Measurements from ENCODE around the gene LRRC74A. TPM values are rescaled to one million over a fixed set of nuclear protein-coding genes. Genes with fewer than 3 reads are reported as not detected.
A peak's percentile ranks its signal among the peaks of the same experiment; 100 is the strongest.
"Not testable (repeated sequence)": the region's sequence is repeated elsewhere in the genome, so short reads cannot be mapped to it uniquely, and the experiment has no call there.

The LRRC74A gene
- total RNA-seq, 2 experiments from 2014 or later, result not detected

- Mint-ChIP-seq H3K36me3 (ENCODE audit: low read depth) (no peaks in the 10 kb centered on the region), H3K4me1 (ENCODE audit: low read depth) (peaks cover 20% of the 10 kb centered on the region), H3K27ac (no peak overlapping the region), H3K4me3 (no peak overlapping the region), H3K27me3 (ENCODE audit: low read depth) (no peaks in the 10 kb centered on the region), H3K9me3 (no peaks in the 10 kb centered on the region)
- intact Hi-C loops (cut with micrococcal nuclease), result no loop called here
- DNase-seq, result no peak
- CTCF ChIA-PET, result interaction anchor here (1.1 to 5.7 kb wide), 4 partner anchors 28 to 167 kb away, joined by 3 to 47 read pairs (median 6); no protein-coding TSS in a partner anchor
Observed at GRCh38 chr14:76902591-76902990, 76.4 kb downstream of the LRRC74A start.

GRCh38 chr14:76904100-76904739, 78.0 kb downstream of the LRRC74A start:
- no peaks in the 10 kb centered on the region for H3K9me3 Mint-ChIP-seq
- no peak for DNase-seq
- H3K4me1 Mint-ChIP-seq (ENCODE audit: low read depth), result peaks cover 28% of the 10 kb centered on the region
- intact Hi-C loops (cut with micrococcal nuclease), result loop anchor here (2.0 kb wide), 1 partner anchor 27 kb away; no protein-coding TSS in a partner anchor
- H3K27me3 Mint-ChIP-seq (ENCODE audit: low read depth), result no peaks in the 10 kb centered on the region
- H3K36me3 Mint-ChIP-seq (ENCODE audit: low read depth), result no peaks in the 10 kb centered on the region
- H3K27ac Mint-ChIP-seq, result no peak overlapping the region
- CTCF ChIA-PET, result interaction anchor here (0.7 to 5.7 kb wide), 7 partner anchors 9 to 167 kb away, joined by 3 to 47 read pairs (median 13); no protein-coding TSS in a partner anchor
- no peak overlapping the region for H3K4me3 Mint-ChIP-seq

GRCh38 chr14:76904740-76905569, 78.7 kb downstream of the LRRC74A start:
- Mint-ChIP-seq H3K27me3 (ENCODE audit: low read depth) (no peaks in the 10 kb centered on the region), H3K36me3 (ENCODE audit: low read depth) (no peaks in the 10 kb centered on the region), H3K4me3 (no peak overlapping the region), H3K27ac (no peak overlapping the region), H3K9me3 (no peaks in the 10 kb centered on the region), H3K4me1 (ENCODE audit: low read depth) (peaks cover 30% of the 10 kb centered on the region)
- CTCF ChIA-PET, result interaction anchor here (0.7 to 5.7 kb wide), 8 partner anchors 9 to 181 kb away, joined by 3 to 47 read pairs (median 12); no protein-coding TSS in a partner anchor
- intact Hi-C loops (cut with micrococcal nuclease), result loop anchor here (1.0 to 2.0 kb wide), 3 partner anchors 25 to 416 kb away; partner anchors contain the start of gene GSTZ1
- DNase-seq, result peak; percentile 95

- Mint-ChIP-seq H3K27me3 (ENCODE audit: low read depth) (no peaks in the 10 kb centered on the region), H3K36me3 (ENCODE audit: low read depth) (no peaks in the 10 kb centered on the region), H3K4me3 (no peak overlapping the region), H3K27ac (peak overlapping the region; percentile 70), H3K4me1 (ENCODE audit: low read depth) (peaks cover 32% of the 10 kb centered on the region), H3K9me3 (no peaks in the 10 kb centered on the region)
- CTCF ChIA-PET, result interaction anchor here (0.9 to 15.2 kb wide), 4 partner anchors 33 to 225 kb away, joined by 3 to 299 read pairs (median 114); no protein-coding TSS in a partner anchor
- intact Hi-C loops (cut with micrococcal nuclease), result loop anchor here (1.0 kb wide), 1 partner anchor 144 kb away; no protein-coding TSS in a partner anchor
- peak; percentile 64 for DNase-seq
Observed at GRCh38 chr14:76908834-76909233, 82.6 kb downstream of the LRRC74A start.

GRCh38 chr14:76909266-76909665, 83.1 kb downstream of the LRRC74A start:
- intact Hi-C loops (cut with micrococcal nuclease), result loop anchor here (1.0 kb wide), 1 partner anchor 144 kb away; no protein-coding TSS in a partner anchor
- no peak overlapping the region for H3K4me3 Mint-ChIP-seq

GRCh38 chr14:76910371-76910890, 84.2 kb downstream of the LRRC74A start:
- Mint-ChIP-seq H3K4me1 (ENCODE audit: low read depth) (peaks cover 18% of the 10 kb centered on the region), H3K4me3 (no peak overlapping the region), H3K9me3 (no peaks in the 10 kb centered on the region), H3K27me3 (ENCODE audit: low read depth) (no peaks in the 10 kb centered on the region), H3K36me3 (ENCODE audit: low read depth) (no peaks in the 10 kb centered on the region), H3K27ac (no peak overlapping the region)
- CTCF ChIA-PET, result interaction anchor here (0.6 to 15.2 kb wide), 8 partner anchors 15 to 188 kb away, joined by 3 to 299 read pairs (median 6); no protein-coding TSS in a partner anchor
- intact Hi-C loops (cut with micrococcal nuclease), result no loop called here
- no peak for DNase-seq

More at GRCh38 chr14:76909266-76909665, 83.1 kb downstream of the LRRC74A start:
- no peak for DNase-seq
- CTCF ChIA-PET, result interaction anchor here (0.9 to 15.2 kb wide), 4 partner anchors 34 to 225 kb away, joined by 3 to 299 read pairs (median 114); no protein-coding TSS in a partner anchor
- Mint-ChIP-seq H3K4me1 (ENCODE audit: low read depth) (peaks cover 29% of the 10 kb centered on the region), H3K27ac (peak overlapping the region; percentile 70), H3K9me3 (no peaks in the 10 kb centered on the region), H3K36me3 (ENCODE audit: low read depth) (no peaks in the 10 kb centered on the region), H3K27me3 (ENCODE audit: low read depth) (no peaks in the 10 kb centered on the region)

GRCh38 chr14:76911473-76911872, 85.3 kb downstream of the LRRC74A start:
- intact Hi-C loops (cut with micrococcal nuclease), result no loop called here
- no peaks in the 10 kb centered on the region for H3K27me3 Mint-ChIP-seq (ENCODE audit: low read depth)

GRCh38 chr14:76914533-76915081, 88.4 kb downstream of the LRRC74A start:
- peaks cover 20% of the 10 kb centered on the region for H3K4me1 Mint-ChIP-seq (ENCODE audit: low read depth)
- H3K4me3 Mint-ChIP-seq, result not testable (repeated sequence)

More at GRCh38 chr14:76911473-76911872, 85.3 kb downstream of the LRRC74A start:
- no peak overlapping the region for H3K4me3 Mint-ChIP-seq
- no peak overlapping the region for H3K27ac Mint-ChIP-seq
- H3K4me1 Mint-ChIP-seq (ENCODE audit: low read depth), result peaks cover 15% of the 10 kb centered on the region
- DNase-seq, result no peak
- H3K36me3 Mint-ChIP-seq (ENCODE audit: low read depth), result no peaks in the 10 kb centered on the region
- H3K9me3 Mint-ChIP-seq, result no peaks in the 10 kb centered on the region
- CTCF ChIA-PET, result interaction anchor here (3.1 to 15.2 kb wide), 5 partner anchors 36 to 157 kb away, joined by 31 to 299 read pairs (median 76); partner anchors contain the start of gene IRF2BPL

GRCh38 chr14:76916040-76916715, 90.0 kb downstream of the LRRC74A start:
- H3K27ac Mint-ChIP-seq, result no peak overlapping the region
- H3K4me3 Mint-ChIP-seq, result no peak overlapping the region
- no peaks in the 10 kb centered on the region for H3K9me3 Mint-ChIP-seq
- intact Hi-C loops (cut with micrococcal nuclease), result no loop called here
- CTCF ChIA-PET, result interaction anchor here (0.8 to 15.2 kb wide), 17 partner anchors 10 to 154 kb away, joined by 3 to 299 read pairs (median 5); no protein-coding TSS in a partner anchor
- H3K36me3 Mint-ChIP-seq (ENCODE audit: low read depth), result no peaks in the 10 kb centered on the region
- H3K27me3 Mint-ChIP-seq (ENCODE audit: low read depth), result no peaks in the 10 kb centered on the region
- H3K4me1 Mint-ChIP-seq (ENCODE audit: low read depth), result peaks cover 34% of the 10 kb centered on the region
- DNase-seq, result no peak

More at GRCh38 chr14:76914533-76915081, 88.4 kb downstream of the LRRC74A start:
- H3K27ac Mint-ChIP-seq; DNase-seq; intact Hi-C loops (cut with micrococcal nuclease); H3K27me3 Mint-ChIP-seq (ENCODE audit: low read depth); H3K36me3 Mint-ChIP-seq (ENCODE audit: low read depth); H3K9me3 Mint-ChIP-seq: not testable (repeated sequence)
- CTCF ChIA-PET, result interaction anchor here (0.8 to 15.2 kb wide), 24 partner anchors 8 to 201 kb away, joined by 3 to 299 read pairs (median 14); partner anchors contain the start of gene IRF2BPL

- H3K4me1 Mint-ChIP-seq (ENCODE audit: low read depth), result peaks cover 41% of the 10 kb centered on the region
- H3K27ac Mint-ChIP-seq, result no peak overlapping the region
Observed at GRCh38 chr14:76917158-76917596, 91.0 kb downstream of the LRRC74A start.

GRCh38 chr14:76917745-76918255, 91.6 kb downstream of the LRRC74A start:
- intact Hi-C loops (cut with micrococcal nuclease), result no loop called here
- Mint-ChIP-seq H3K4me1 (ENCODE audit: low read depth) (peaks cover 48% of the 10 kb centered on the region), H3K9me3 (no peaks in the 10 kb centered on the region), H3K36me3 (ENCODE audit: low read depth) (no peaks in the 10 kb centered on the region), H3K4me3 (no peak overlapping the region), H3K27me3 (ENCODE audit: low read depth) (no peaks in the 10 kb centered on the region), H3K27ac (no peak overlapping the region)
- DNase-seq, result no peak
- CTCF ChIA-PET, result interaction anchor here (0.6 to 15.2 kb wide), 17 partner anchors 12 to 165 kb away, joined by 3 to 299 read pairs (median 5); no protein-coding TSS in a partner anchor

More at GRCh38 chr14:76917158-76917596, 91.0 kb downstream of the LRRC74A start:
- H3K36me3 Mint-ChIP-seq (ENCODE audit: low read depth), result no peaks in the 10 kb centered on the region
- H3K27me3 Mint-ChIP-seq (ENCODE audit: low read depth), result no peaks in the 10 kb centered on the region
- CTCF ChIA-PET, result interaction anchor here (0.6 to 15.2 kb wide), 22 partner anchors 9 to 165 kb away, joined by 3 to 299 read pairs (median 4); no protein-coding TSS in a partner anchor
- H3K4me3 Mint-ChIP-seq, result no peak overlapping the region
- H3K9me3 Mint-ChIP-seq, result no peaks in the 10 kb centered on the region
- peak; percentile 34 for DNase-seq
- intact Hi-C loops (cut with micrococcal nuclease), result no loop called here
